NCI-H1694 treated with DMSO at 0.1 percent for 48 hours (cell line): ENCODE measurements around the gene NR2F6.
"Not testable (repeated sequence)": the region's sequence is repeated elsewhere in the genome, so short reads cannot be mapped to it uniquely, and the experiment has no call there.

Experiments used
- DNase-seq: peaks from one replicate; lab custom pipeline; 2025; lab: John Stamatoyannopoulos, UW

Gene NR2F6

DNA sequence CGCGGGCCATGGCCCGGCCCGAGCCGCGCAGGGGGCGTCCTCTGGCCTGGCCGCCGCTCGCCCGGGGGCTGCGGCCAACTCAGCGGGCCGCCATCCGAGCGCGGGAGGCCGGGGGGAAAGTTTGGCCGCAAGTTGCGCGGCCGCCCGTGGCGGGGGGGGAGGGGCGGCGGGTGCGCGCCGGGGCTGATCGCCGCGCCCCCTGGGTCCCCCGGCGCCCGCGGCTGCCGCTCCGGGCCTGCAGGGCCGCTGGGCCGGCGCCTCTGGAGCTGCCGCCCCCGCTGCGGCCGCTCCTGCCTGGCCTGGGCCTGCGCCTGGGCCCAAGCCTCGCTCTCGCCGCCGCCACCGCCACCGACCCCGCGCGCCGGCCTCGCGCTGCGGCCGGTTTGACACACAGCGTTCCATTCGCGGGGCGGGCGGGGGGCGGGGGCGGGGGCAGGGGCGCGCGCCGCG, at the start of gene NR2F6:
Gene NR2F6 (minus strand): TSS at position 385 of the 450 bp plus-strand sequence. CDS start 699 bp downstream, outside the sequence.
- DNase-seq = no peak

DNA sequence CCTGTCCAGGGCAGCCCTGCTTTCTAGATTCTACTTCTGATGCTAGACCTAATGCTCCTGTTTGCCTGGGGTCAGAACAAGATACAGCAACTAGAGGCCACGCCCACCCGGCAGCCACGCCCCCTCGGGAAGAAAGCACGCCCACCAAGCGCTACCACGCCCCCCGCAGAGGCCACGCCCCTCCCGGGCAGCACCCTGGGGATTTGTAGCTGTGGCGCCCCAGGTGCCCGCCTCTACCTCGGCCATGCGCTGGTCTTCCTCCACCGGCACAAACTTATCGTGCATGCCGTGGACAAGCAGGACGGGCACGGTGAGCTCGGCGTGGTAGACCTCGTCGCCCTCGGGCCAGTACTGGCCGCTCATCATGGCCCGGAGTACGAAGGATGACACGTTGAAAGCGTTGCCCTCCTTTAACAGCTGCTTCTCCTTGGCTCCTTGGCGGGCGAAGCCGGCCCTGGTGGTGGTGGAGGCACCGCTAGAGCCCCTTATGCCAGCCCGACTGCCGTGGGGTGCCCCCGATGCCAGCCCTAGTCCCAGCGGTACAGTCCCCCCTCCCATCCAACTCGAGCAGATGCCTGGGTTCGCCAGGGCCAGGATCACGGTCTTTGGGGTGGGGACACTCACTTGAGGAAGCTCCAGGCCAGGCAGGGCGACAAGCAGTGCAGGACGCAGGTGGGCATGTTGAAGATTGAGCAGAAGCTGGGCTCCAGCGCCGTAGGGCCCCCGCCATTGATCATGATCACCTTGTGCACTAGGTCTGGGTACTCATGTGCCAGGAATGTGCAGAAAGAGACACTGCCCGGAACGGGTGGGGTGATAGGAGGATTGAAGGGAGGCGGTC, 48.6 kb upstream of the NR2F6 start:
- no peak for DNase-seq

DNA sequence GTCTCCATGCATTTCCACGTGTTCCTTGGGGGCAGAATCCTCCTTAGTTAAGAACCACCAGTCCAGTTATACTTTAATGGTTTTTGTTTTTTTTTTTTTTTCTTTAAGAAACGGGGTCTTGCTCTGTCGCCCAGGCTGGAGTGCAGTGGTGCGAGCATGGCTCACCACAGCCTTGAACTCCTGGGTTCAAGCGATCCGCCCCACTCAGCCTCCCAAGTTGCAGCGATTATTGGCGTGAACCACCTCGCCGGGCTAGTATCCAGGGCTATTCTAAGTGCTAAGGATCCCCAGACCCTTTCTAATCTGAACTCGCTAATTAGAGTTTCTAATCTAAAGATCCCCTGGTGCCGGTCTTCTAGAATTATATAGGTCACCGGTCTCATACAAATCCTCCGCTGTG, 47.9 kb upstream of the NR2F6 start:
- no peak for DNase-seq

DNA sequence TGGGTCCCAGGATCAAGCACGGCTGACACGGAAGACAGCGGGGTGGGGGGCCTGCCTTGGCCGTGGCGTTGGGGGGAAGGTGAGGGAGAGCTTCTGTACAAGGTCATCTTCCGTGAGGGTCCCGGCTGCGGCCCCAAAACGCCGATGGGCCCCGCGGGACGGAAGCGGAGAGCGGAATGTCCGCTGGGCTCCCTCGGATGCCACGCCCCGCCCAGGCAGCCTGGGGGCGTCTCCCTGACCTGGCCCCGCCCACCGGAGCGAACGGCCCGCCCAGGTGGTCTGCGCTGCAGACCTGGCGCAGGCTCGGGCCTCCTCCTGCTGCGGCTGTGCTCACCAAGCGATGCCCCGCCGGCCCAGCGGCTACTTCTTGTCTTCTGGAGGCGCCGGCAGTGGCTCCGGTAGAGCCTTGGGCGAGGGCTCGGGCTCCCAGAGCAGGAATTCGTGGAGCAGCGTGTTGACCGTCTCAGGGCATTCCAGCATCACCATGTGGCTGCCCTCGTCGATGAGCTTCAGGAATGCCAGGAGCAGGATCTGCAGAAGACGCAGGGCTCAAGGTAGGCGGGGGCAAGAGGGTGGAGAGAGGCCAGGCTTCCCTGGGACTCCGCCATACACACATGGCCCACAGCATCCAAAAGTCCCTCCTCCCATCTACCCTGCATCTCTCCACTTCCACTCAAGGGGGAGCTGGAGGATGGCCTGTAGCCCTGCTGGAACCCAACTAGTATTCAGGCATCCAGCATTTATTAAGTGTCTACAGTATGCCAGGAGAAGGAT, 46.8 kb upstream of the NR2F6 start:
- peak; percentile 84 for DNase-seq

DNA sequence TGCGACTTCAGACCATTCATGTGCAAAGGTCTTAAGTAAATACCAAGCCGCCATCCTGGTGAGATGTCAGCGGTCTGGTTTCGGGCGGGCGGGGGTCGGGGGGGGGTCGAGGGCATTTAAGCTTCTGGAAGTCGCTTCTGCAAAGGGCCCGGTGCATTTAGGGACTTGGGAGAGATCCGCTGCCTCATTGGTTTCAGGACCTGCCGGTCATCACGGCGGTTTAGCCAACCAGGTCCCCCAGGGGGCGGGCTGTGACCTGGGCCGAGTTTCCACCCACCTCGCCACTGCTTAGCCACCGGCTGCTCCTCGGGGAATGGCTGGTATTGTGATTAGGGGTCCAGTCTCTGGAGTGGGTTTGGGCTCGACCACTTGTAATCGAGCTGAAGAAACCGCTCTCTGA, 43.8 kb upstream of the NR2F6 start:
- DNase-seq = no peak

DNA sequence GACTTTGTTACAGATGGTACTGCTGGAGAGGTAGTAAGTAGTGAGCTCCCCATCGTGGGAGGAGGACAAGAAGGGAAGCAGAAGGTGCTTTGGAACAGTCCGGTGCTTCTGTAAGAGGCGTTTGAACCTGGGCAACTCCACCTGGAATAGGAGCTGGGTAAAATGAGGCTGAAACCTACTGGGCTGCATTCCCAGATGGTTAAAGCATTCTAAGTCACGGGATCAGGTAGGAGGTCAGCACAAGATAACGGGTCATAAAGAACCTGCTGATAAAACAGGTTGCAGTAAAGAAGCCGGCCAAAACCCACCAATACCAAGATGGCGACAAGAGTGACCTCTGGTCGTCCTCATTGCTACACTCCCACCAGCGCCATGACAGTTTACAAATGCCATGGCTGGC, 41.0 kb upstream of the NR2F6 start:
- DNase-seq = no peak

DNA sequence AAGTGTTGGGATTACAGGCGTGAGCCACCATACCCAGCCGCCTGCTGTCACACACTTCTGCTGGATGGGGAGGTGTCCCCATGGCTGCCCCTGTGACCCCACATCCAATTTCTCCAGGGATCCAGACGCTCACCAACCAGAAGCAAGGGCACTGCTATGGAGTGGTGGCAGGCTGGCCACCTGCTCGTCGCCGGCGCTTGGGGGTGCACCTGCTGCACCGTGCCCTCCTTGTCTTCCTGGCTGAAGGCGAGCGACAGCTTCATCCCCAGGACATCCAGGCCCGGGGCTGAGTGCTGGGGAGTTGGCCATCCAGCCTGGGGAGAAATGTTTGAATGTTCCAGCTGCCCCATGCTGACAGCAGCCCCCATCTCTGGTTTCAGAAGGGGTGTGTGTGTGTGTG, 40.5 kb upstream of the NR2F6 start:
- no peak for DNase-seq

DNA sequence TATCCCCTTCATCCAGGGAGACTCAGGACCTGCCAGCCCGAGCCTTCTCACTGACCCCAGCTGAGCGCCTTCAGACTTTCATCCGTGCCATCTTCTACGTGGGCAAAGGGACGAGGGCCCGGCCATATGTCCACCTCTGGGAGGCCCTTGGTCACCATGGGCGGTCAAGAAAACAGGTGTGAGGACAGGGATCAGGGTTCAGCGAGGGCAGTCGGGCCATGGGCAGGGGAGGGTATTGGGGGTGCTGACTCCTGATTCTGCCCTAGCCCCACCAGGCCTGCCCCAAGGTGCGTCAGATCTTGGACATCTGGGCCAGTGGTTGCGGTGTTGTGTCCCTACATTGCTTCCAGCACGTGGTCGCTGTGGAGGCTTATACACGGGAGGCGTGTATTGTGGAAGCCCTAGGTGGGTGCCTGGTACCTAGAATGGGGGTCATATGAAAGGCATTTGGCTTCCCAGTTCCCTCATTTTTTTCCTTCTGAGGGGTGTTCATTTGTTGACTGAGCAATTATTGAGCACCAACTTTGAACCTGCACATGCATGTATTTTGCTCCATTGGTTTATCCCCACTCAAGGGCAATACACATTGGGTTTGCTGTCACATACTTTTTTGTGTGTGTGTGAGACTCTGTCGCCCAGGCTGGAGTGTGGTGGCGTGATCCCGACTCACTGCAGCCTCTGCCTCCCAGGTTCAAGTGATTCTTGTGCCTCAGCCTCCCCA, 39.9 kb upstream of the NR2F6 start:
- no peak for DNase-seq

DNA sequence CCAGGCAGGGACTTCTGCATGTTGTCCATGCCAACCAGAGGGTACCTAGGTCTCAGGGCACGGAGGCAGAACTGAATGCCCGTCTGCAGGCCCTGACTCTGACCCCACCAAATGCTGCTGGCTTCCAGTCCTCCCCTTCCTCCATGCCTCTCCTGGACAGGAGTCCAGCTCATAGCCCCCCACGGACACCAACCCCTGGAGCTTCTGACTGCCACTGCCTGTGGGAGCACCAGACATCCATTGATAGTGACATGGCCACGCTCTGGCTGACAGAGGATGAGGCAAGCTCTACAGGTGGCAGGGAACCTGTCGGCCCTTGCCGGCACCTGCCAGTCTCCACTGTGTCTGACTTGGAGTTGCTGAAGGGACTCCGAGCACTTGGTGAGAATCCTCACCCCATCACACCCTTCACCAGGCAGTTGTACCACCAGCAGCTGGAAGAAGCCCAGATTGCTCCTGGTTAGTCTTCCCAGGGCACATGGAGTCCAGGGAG, 37.8 kb upstream of the NR2F6 start:
- no peak for DNase-seq

DNA sequence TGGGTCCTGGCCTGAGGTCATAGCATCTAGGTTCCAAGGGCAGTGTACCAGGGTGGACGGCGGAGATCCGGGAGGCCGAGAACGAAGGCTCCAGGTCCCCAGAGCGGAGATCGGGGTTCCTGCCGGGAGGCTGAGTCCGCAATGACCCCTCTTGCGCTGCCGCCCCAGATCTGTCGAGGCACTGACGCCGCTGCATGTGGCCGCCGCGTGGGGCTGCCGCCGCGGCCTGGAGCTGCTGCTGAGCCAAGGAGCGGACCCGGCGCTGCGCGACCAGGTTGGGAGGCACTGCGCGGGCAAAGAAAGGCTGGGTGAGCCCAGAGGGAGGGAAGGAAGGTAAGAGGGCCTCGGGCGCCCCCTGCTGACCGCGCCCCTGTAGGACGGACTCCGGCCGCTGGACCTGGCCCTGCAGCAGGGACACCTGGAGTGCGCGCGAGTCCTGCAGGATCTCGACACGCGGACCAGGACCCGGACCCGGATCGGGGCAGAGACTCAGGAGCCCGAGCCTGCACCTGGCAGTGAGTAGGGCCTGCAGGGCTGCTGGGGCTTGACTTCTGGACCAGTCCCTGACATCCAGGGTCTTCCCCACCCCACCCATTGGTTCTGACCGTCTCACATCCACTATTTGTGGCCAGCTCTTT, 36.9 kb upstream of the NR2F6 start:
- DNase-seq = peak; percentile 45

DNA sequence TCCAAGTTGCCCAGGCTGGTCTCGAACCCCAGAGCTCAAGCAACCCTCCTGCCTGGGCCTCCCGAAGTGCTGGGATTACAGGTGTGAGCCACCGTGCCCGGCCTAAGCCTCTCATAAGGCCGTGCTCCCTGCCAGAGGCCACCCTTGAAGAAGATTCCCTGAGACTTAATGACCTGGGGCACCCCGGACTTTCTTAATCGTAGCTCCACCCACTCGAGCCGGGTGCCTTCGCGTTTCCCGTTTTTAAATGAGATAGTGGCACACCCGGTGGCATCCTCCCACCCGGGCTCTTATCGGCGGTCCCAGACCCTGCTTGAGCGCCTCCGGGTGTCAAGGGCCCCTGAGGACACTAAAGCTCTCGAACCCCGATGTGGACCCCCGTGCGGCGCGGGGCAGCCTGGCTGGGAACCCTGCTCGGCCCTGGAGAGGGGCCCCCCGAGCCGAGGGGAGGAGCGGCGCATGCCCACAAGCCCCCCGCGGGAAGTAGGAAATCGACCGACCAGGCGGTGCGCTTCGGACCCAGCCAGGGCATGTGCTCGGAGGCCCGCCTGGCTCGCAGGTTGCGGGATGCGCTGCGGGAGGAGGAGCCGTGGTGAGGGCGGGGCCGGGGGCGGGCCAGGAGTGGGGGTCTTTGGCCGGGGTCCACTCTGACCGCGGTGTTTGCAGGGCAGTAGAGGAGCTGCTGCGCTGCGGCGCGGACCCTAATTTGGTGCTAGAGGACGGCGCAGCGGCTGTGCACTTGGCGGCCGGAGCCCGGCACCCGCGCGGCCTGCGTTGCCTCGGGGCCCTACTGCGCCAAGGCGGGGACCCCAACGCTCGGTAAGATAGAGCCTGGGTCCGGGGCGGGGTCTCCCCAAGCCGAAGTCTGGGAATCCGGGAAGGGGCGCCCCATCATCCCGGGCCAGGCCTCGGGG, 35.9 kb upstream of the NR2F6 start, which contains the start of gene ANKLE1:
Gene ANKLE1 (plus strand): TSS at position 511 of the 914 bp plus-strand sequence. CDS start 20 bp downstream, at position 531.
- DNase-seq = no peak

DNA sequence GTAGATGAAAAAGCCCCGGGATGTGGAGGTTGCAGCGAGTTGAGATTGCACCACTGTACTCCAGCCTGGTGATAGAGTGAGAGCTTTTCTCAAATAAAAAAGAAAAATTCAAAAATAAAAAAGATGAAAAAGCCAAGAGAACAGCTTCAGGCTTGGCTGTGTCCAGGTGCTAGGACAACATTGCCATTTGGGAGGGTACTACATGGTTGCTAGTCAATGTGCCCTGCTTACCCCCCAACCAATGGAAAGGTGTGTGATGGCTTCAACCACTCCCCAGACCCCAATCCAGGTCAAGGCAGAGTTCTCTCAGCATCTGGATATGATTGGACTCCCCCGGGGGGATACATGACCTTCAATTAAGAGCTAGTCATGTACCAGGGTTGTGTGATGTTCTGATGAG, 33.7 kb upstream of the NR2F6 start:
- no peak for DNase-seq

DNA sequence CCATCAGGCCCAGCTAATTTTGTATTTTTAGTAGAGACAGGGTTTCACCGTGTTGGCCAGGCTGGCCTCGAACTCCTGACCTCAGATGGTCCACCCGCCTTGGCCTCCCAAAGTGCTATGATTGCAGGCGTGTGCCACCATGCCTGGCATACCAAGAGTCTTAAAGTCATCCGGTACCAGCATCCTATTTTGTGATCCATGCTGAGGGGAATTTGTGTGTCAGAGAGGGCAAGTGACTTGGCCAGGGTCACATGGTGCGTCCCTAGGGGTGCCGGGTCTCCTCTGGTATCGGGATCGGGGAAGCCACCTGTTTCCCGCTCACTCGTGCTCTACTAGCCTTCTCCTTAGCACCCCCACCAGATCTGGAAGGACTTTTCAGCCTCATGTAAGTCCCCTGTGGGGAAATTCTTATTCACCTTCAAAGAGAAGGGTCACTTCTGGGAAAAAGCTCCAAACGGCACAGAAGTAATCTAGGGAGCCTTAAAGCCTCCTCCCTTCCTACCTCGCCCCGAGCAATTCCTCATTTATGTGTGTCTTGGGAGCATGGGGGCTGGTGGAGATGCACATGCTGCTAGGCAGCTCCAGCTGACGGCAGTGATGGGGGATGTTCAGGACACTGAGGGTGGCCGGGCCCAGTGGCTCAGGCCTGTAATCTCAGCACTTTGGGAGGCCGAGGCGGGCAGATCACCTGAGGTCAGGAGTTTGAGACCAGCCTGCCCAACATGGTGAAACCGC, 29.9 kb upstream of the NR2F6 start:
- DNase-seq = no peak

DNA sequence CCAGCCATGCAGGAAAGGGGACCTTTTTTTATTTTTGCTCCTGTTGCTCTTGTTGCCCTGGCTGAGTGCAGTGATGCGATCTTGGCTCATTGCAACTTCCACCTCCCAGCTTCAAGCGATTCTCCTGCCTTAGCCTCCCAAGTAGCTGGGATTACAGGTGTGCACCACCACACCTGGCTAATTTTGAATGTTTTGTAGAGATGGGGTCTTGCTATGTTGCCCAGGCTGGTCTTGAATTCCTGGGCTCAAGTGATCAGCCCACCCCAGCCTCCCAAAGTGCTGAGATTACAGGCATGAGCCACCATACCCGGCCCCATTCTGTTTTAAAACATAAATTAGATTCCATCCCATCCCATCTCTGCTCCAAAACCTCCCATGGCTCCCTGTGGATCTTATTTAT, 29.2 kb upstream of the NR2F6 start:
- not testable (repeated sequence) for DNase-seq

DNA sequence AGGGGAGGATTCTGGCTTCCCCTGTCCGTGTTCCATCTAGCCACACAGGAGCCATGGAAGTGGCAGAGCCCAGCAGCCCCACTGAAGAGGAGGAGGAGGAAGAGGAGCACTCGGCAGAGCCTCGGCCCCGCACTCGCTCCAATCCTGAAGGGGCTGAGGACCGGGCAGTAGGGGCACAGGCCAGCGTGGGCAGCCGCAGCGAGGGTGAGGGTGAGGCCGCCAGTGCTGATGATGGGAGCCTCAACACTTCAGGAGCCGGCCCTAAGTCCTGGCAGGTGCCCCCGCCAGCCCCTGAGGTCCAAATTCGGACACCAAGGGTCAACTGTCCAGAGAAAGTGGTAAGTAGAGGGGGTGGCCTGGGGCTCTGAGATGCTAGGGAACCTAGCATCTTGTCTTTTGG, 23.0 kb upstream of the NR2F6 start:
- no peak for DNase-seq

DNA sequence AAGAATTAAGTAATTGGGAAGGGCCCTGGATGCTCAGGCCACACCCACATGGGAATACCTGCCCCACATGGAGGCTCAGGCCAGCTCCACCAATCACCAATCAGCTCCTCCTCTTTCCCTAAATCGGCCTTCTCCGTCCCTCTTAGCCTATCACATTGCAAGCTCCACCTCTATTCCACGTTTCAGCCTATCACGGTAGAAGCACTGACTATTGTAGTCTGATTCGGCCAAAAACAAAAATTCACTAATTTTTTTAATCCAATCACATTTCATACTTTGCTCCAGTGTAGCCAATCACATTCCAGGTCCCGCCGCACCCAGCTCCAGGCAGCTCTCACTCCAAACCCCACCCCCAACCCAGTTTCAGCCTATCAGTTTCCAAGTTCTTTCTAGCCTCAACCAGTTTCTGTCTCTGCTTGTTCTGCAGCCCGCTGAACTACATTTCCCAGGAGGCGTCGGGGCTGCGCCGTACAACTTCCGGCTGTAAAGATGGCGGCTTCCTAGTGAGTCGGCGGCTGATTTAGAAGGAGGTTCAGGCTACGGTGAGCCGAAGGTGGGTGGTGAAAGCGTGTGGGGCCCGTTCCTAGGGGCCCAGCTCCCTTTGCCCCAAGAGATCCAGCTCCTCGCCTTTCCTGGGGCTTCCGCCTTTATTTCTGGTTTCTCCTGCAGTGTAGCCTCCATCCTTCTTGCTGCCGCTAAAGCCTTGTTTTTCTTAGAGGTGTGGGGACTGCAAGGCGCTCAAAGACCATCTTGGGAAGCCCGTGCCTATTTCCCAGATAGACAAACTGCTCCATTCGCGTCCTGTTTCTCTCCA, 21.5 kb upstream of the NR2F6 start, which contains the start of gene BABAM1:
Gene BABAM1 (plus strand): TSS at position 469 of the 814 bp plus-strand sequence. CDS start 1,364 bp downstream, outside the sequence.
- peak; percentile 98 for DNase-seq

DNA sequence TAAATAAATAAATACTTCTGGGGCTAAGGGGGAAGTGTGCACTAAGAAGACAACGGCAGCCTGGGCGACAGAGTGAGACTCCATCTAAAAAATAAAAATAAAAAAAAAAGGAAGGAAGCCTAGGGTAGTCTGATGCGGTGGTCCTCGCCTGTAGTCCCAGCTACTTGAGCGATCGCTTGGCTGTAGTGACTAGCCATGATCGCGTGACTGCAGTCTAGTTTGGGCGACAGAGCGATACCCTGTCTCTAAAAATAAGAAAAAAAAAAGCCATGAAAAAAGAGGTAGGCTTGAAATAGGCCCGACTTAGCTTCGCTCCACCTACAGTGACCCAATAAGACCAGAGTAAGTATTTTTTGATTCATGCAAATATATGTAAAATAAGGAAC, 20.9 kb upstream of the NR2F6 start:
- DNase-seq = no peak

DNA sequence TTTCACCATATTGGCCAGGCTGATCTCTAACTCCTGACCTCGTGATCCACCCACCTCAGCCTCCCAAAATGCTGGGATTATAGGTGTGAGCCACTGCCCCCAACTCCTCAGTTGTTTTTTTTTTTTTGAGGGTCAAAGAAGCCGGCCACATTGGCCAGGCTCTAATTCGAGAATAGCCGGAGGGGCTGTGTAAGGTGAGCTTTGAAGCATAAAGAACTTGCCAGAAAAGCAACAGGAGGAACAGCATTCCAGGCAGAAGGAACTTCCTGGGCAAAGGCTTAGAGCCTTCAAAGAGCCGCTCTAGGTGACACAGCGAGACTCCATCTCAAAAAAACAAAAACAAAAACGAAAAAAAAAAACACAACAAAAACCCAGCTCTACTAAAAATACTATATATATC, 20.3 kb upstream of the NR2F6 start:
- no peak for DNase-seq

DNA sequence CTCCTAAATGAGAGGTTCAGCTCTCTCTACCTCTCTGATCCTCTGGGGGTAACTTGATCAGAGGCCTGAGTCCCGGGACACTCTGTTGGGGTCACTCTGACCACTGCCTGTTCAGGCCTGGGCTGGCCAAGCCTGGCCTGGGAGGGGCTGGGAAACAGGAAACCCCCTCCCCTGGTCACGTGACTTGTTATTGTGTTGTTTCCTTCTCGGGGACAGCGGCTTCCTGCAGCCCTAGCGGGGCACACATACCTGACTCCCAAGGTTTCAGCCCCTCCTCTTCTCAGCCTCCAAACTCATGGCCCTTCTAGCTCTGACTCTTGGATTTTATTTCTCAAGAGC, 18.9 kb upstream of the NR2F6 start, which contains the start of gene USHBP1:
Gene USHBP1 (minus strand): TSS at position 105 of the 339 bp plus-strand sequence. CDS start 446 bp downstream, outside the sequence.
- DNase-seq = no peak
